Endothelial cell of hepatic sinusoid (primary cell): ENCODE data around the gene APH1A.
"Not testable (repeated sequence)": the region's sequence is repeated elsewhere in the genome, so short reads cannot be mapped to it uniquely, and the experiment has no call there.

ENCODE experiments used
- in situ Hi-C: cut with HindIII; loops from 2 replicates; pipeline ENCODE4 v1.10.0; 2017; ENCODE audit warnings: low sequenced_read_pairs

Gene APH1A

DNA sequence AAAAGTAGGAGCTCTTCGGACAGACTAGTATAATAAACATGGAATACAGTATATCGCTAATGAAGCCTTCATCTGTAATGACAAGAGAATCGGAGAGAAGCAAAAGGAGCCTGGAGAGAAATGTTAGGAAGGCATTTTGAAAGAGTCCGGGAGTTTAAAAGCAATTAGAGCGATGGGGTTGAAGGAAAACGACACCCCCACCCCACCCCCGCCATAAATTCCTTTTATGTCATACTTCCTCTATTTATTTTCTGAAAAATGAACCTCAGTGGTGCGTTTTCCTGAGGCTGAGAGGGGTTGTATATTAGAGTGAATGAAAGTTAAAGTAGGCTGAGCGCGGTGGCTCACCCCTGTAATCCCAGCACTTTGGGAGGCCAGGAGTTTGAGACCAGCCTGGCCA, 635 bp upstream of the APH1A start:
- in situ Hi-C loops = loop anchor here (5.0 kb wide), 2 partner anchors 33 to 173 kb away; no protein-coding TSS in a partner anchor

DNA sequence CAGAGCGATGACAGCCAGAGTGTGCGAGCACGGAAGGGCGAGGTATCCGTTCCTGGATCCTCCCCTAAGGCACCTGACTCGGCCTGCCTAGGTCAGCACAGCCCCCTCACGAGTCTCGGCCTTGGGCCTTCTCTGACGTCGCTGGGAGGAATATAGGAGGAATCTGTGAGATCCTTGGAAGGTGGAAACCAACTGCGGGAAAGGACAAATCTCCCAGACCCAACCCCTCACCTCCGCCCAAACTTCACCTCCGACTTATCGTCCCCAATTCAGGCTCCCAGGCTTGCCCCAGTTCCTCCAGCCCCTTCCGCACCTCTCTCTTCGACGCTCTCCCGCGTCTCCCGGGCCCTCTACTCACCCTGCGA, 494 bp downstream of the APH1A start:
- in situ Hi-C loops = loop anchor here (5.0 kb wide), 2 partner anchors 34 to 174 kb away; no protein-coding TSS in a partner anchor

DNA sequence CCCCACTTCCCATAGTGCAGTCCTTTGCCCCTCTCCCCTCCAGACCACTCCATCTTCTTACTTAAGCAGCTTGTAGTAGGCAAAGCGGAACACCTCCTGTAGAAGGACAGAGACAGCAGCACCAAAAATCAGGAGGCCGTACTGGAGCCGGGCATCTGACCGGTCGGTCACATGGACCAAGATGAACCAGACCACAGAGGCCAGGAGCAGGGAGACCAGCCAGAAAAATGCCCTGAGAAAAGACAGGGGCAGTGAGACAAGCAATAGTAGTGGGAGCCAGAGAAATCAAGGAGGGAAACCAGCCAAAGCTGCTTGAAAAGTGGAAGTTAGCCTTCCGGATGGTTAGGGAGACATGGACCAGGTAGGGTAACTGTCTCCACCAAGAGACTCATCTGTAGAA, 920 bp downstream of the APH1A start:
- in situ Hi-C loops = loop anchor here (5.0 kb wide), 2 partner anchors 34 to 174 kb away; no protein-coding TSS in a partner anchor

DNA sequence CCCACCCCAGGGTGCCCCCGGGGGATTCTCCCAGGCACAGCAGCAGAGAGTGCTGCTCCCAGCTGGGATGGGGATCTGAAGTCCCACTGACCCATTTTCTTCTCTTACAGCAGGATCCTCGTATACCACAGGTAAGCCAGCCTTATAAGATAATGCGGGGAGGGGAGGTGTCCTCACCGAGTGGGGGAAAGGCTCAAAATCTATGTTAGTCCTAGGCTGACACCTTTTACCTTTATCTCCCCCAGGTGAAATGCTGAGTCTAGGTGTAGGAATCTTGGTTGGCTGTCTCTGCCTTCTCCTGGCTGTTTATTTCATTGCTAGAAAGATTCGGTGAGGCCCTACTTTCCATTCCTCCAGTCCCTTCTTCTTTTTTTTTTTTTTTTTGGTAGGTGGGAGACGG, 5.3 kb downstream of the APH1A start:
- in situ Hi-C loops = no loop called here

DNA sequence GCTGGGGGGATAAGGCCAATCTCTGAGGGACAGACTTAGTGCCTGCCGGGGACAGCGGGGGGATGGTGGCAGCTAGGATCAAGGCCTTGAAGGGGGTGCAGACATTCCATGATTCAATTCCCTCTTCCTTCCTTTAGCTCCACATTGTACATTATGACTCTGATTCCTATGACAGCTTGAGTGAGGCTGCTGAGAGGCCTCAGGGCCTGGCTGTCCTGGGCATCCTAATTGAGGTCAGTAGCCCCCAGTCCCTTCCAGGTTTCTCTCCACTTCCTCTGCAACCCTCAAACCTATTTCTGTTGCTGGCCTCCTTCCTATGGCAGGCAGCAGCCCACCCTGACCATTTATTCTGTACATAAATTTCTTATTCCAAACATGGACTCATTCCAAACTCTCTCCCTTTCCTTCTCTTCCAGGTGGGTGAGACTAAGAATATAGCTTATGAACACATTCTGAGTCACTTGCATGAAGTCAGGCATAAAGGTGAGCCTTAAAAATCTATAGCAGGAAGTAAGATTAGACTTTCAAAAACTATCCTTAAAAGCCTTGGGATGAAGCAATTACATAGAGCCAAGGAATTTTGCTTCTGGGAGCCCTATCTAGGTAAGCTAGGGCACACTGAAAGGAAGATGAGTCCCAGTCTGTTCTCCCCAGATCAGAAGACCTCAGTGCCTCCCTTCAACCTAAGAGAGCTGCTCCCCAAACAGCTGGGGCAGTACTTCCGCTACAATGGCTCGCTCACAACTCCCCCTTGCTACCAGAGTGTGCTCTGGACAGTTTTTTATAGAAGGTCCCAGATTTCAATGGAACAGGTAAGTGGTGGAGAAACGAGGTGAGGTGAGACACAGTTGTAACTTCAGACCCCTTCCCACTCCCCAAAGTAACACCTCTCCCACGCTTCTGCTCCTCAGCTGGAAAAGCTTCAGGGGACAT, 6.2 kb downstream of the APH1A start:
- in situ Hi-C loops = no loop called here

DNA sequence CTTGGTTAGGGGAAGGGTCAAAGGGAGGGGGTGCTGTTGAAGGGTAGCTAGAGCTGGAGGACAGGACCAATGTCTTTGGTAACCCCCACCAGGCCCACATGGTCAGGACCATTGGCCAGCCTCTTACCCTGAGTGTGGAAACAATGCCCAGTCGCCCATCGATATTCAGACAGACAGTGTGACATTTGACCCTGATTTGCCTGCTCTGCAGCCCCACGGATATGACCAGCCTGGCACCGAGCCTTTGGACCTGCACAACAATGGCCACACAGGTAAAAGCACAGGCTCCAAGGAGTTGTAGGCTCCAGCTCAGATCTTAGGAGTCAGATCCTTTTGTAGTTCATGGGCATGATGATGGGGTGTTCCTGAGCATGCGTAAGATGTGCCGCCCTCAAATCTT, 7.4 kb downstream of the APH1A start:
- in situ Hi-C loops = no loop called here

DNA sequence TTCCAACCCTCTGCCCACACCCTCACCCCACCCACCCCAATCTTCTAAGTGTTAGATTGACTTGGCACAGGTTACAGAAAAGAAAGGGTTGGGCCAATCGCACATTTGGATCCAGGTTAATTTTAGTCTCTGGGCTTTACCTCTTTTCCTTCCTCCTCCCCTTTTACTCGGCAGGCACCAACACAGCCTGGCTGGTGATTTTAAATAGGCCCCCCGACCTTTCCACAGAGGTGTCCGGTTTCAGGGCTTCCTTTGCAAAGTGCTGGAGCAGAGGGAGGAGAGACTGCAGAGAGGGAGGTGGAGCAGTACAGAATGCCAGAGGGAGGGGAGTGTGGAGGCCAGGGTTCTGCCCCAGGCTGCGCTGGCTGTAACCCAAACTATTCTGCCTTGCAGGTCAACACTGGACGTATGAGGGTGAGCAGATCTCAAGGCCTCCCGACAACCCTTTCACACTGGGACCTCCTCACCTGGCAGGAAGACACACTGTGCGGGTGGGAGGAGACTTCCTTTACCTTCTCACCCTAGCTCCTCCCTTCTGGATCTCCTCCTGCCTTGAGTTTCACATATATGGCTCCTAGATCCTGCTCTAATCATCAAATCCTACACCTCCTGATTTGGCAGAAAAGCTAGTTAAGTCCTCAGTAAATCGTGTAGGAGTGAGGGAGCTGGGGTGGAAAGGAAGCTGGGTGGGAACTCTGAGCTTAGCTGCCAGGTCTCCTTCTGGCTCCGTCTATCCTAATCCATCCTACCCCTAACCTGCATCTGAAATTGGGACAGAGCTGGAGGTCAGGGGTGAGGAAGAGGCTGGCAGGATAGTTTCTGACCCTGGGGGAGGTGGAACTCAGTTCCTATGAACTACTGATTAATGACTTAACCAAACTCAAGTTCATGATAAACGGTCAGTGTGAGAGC, 8.8 kb downstream of the APH1A start:
- in situ Hi-C loops = no loop called here

DNA sequence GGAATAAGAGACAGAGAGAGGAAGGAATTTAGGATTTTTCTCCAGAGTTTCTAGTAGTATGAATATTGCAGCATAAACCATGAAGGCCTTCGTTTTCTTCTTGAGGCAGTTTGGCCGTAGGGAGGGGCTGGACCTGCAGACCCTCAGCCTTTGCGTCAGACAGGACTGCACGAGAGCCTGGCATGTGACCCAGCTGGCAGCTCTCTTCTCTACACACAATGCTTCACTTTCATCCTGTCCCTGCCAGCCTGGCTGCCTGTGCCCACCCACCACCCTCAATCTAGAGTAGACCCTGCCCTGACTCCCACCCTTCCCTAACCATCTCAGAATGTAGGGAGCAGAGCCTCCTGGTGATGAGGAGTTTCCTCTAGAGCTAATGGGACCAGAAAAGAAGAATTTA, 9.6 kb downstream of the APH1A start:
- in situ Hi-C loops = no loop called here

DNA sequence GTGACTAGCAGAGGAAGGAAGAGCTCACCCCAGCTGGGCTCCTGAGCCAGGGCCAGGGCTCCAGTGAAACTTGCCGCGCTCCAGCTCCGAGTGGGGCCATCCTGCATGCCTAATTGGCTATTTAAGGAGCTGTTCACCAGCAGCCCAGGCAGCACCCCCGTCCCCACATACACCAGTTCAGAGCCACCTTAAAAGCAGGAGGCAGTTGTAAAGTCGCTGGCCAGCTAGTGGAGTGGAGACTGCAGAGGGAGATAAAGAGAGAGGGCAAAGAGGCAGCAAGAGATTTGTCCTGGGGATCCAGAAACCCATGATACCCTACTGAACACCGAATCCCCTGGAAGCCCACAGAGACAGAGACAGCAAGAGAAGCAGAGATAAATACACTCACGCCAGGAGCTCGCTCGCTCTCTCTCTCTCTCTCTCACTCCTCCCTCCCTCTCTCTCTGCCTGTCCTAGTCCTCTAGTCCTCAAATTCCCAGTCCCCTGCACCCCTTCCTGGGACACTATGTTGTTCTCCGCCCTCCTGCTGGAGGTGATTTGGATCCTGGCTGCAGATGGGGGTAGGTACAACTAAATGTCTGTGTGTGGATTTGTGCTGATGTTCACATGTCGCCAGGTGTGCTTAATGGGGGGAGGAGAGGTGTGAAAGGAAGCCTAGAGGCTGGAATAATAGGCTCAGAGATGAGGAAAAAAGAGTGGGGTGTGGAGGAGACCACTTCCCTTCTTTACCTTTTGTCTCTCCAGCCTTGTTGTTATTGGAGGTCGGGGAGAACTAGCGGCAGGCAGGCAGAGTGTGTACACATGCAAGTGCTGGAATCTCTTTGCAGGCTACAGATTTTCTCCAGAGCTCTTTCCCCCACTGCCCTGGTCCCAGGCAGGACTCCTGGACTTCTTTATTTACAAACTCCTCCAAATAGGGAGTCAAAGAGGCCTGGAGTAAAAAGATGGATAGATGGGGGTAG, 10.9 kb downstream of the APH1A start, which contains the start of gene CA14:
Gene CA14 (plus strand): TSS at position 151 of the 962 bp plus-strand sequence. CDS start 355 bp downstream, at position 506.
- in situ Hi-C loops = no loop called here

DNA sequence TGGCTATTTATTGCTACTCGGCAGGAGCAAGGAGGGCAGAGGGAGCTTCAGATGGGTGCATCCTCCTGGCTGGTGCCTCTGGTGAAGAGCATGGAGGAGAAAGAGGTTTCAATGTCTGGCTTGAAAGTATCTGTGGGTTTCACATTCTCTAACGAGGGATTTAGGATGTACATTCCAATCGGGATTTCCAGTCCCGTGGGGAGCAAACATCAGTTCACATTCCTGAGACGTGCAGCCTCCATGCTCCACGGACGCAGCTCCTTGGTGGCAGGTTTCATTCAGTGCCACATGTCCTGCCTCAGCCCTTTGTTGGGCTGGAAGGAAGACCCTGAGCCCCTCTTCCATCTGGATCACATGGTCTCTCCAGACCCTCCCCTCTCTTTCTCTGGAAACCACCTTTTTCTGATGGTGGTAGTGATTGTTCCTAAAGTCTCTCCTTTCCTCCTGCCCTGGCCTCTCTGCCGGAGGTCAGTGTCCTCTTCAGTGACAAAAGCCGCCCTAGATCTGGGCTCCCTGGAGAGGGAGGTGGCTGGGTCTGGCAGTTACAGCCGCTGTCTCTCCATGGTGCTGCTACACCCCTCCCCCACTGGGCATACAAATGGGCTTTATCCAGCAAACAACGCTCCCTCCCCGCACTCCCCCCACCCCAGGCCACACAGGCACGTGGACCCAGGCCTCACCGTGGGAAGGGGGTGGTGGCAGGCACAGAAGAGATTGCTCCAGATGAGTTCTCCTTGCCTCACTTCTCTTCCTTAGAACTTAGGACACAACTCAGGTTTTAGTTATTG, 12.1 kb downstream of the APH1A start:
- in situ Hi-C loops = no loop called here

DNA sequence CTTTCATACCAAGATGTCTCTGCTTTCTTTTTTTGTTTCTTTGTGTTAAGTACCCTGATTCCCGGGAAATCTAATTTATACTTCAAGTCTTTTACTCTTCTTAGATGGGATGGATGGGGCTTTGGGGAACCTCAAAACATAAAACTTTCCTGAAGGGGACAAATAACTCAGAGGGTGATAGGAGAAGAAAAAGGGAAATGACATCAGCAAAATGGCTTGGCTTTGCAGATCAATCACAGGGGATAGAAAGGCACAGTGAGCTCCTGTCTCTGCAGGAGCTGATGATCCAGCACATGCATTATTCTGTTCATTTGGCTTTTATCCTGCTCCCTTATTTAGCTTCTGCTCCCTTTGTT, 12.6 kb downstream of the APH1A start:
- in situ Hi-C loops = no loop called here

DNA sequence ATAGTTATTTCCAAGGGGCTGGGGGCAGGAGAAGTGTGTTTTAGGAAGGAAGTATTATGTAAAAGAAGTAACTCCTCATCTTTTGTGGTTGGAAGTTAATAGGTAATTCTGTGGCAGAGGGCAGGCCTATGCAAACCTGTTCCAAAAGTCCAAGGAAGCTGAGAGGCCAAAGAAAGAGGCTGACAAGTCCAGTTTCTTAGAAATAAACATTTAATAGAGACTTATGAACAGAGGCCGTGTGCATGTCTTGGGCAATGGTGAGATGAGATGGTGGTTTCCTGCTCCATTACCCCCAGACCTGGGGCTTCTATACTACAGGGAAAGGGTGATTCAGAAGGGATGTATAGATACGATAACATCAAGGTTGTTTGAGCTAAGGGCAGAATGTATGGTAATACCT, 18.9 kb downstream of the APH1A start:
- in situ Hi-C loops = no loop called here

DNA sequence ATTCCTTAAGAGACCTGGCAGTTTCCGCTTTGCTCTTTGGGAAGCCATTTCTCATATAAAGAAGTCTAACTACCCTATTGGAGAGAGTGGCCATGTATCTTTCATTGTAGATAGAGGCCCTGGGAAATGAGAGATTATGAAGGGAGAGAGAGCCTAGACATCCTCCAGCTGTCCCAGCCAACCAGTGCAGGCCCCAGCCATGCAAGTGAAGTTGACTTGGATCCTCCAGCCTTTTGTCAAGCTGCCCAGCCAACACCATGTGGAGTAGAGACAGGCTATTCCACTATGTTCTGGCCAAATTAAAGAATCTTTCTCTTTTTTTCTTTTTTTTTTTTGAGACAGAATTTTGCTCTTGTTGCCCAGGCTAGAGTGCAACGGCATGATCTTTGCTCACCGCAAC, 25.8 kb downstream of the APH1A start:
- in situ Hi-C loops = no loop called here

DNA sequence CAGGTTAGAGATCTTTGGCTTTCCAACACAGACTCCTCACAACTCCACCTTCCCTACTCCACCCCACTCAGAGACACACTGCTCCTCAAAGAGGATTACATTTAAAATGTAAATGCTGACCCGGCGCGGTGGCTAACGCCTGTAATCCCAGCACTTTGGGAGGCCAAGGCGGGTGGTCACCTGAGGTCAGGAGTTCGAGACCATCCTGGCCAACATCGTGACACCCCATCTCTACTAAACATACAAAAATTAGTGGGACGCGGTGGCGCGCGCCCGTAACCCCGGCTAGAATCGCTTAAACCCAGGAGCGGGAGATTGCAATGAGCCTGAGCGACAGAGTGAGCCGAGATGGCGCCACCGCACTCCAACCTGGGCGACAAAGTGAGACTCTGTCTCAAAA, 31.1 kb downstream of the APH1A start:
- in situ Hi-C loops = no loop called here

DNA sequence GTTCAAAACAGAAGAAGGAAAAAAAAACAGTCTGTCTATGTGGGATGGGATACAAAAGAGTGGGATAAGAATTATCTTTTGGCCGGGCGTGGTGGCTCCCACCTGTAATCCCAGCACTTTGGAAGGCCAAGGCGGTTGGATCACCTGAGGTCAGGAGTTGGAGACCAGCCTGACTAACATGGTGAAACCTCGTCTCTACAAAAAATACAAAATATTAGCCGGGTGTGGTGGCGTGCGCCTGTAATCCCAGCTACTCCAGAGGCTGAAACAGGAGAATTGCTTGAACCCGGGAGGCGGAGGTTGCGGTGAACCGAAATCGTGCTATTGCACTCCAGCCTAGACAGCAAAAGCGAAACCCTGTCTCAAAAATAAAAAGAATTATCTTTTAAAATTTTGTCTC, 31.6 kb downstream of the APH1A start:
- in situ Hi-C loops = not testable (repeated sequence)

DNA sequence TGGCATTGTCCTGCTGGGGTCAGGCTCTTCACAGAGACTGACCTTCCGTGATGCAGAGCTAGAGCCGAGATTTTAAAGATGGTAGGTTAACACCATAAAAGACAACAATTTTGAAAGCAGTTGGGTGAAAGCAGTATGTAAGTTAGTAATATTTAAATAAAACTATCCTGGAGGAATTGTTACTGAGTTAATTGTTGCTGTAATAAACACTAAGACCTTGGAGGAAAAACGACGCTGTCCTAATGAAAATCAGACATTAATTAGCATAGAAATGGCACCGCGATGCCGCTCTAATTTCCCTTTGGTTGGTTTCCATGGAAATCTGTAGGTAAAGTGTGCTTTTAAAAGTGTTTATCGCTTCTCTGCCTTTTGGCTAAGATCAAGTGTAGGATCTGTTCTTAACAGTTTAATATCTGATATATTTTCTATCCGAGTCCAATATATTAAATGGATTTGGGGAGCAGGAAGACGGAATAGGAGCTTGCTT, 32.2 kb downstream of the APH1A start:
- in situ Hi-C loops = no loop called here

DNA sequence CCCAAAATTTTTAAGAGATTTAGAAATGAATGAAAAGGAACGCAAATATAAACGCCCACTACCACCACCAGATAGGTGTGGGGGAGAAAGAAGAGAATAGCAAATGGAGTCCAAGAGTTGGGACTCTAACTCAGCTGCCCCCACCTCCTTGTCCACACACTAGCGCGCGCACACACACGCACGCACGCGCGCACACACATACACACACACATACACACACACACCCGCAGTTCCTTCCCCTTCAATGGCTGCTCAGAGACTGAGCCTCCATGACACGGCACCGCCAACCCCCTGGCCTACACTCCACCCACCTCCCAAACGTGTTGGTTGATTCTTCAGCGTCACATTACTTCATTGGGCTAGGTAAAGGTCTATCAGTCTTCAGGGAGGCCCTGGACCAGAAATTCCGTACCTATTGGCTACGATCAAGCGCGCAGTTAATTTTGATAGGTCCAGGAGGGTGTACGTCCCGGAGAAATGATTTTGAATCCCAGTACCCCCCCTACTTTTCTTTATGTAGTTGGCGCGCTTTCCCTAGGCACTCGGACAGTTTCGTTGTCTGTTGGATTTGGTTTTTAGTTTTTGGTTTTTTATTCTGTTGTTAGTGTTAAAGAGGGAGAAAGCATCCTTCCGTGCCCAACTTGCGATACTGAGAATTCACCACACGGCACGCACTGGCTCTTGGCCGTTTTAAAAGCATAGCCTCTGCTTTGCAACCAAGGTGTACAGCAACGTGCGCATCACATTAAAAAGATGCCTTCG, 32.8 kb downstream of the APH1A start, which contains the start of gene ANP32E:
Gene ANP32E (minus strand): TSS at position 261 of the 762 bp plus-strand sequence. CDS start 326 bp downstream, outside the sequence.
- in situ Hi-C loops = no loop called here

DNA sequence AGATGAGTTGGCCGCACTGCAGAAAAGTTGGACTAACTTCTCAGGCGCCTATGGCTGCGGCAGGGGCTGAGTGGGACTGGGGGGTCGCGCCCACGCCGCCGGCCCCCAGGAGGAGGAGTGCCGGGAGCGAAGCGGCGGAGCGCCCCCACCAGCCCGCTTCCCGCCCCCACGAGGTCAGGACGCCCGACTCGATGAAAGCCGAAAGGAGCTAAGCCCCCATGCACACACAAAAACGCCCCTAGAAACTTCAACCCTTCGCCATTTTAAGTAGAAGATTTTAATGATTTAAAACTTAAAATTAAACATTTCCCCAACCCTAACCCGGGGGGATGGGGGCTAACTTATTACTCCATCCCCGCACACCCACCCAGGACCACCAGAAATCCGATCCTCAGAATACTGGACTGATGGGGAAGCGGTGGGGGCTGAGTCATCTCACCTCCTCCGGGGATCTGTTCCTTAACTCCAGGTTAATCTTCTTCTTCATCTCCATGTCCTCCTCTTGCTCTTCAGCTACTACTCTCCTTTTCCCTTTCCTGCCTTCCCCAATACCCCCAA, 33.4 kb downstream of the APH1A start:
- in situ Hi-C loops = no loop called here
